ENCODE data around the gene PREX1. TPM values are rescaled to one million over a fixed set of nuclear protein-coding genes. Genes with fewer than 3 reads are reported as not detected.

Gene PREX1
- total RNA-seq, 1 donor from 2014 or later = 78.2 TPM

GRCh38 chr20:48807586-48808381 is 20.0 kb downstream of the PREX1 start:
- H3K27me3 ChIP-seq (ENCODE audit: low read depth) = peaks cover 27% of the 10 kb centered on the region
- no peaks in the 10 kb centered on the region for H3K36me3 ChIP-seq
- no peak for ATAC-seq
- peaks cover 49% of the 10 kb centered on the region for H3K4me1 ChIP-seq
- peaks cover 7% of the 10 kb centered on the region for H3K9me3 ChIP-seq
- intact Hi-C loops (cut with DNase I) = no loop called here
- no peak for DNase-seq
- H3K4me3 ChIP-seq = no peak overlapping the region
- TF ChIP-seq CTCF (IDR thresholded peaks at IDR 0.05) = no peak
- no peak overlapping the region for H3K27ac ChIP-seq

GRCh38 chr20:48807051-48807450 is 20.7 kb downstream of the PREX1 start:
- TF ChIP-seq CTCF (IDR thresholded peaks at IDR 0.05) = no peak
- Histone ChIP-seq H3K27me3 (ENCODE audit: low read depth) (peaks cover 27% of the 10 kb centered on the region), H3K4me1 (peaks cover 45% of the 10 kb centered on the region), H3K4me3 (no peak overlapping the region), H3K27ac (no peak overlapping the region), H3K36me3 (no peaks in the 10 kb centered on the region), H3K9me3 (peaks cover 7% of the 10 kb centered on the region)
- no peak for ATAC-seq
- no peak for DNase-seq
- intact Hi-C loops (cut with DNase I) = no loop called here

GRCh38 chr20:48805716-48806115 is 22.1 kb downstream of the PREX1 start:
- no peak for TF ChIP-seq CTCF (IDR thresholded peaks at IDR 0.05)
- ATAC-seq (no peak), DNase-seq (no peak)
- peaks cover 45% of the 10 kb centered on the region for H3K4me1 ChIP-seq
- peaks cover 27% of the 10 kb centered on the region for H3K27me3 ChIP-seq (ENCODE audit: low read depth)
- no peaks in the 10 kb centered on the region for H3K36me3 ChIP-seq
- peaks cover 7% of the 10 kb centered on the region for H3K9me3 ChIP-seq
- H3K4me3 ChIP-seq = no peak overlapping the region
- intact Hi-C loops (cut with DNase I) = no loop called here
- no peak overlapping the region for H3K27ac ChIP-seq

- DNase-seq (no peak), ATAC-seq (no peak)
- no peak overlapping the region for H3K27ac ChIP-seq
- TF ChIP-seq CTCF (IDR thresholded peaks at IDR 0.05) = no peak
- peaks cover 27% of the 10 kb centered on the region for H3K27me3 ChIP-seq (ENCODE audit: low read depth)
- no peaks in the 10 kb centered on the region for H3K36me3 ChIP-seq
- intact Hi-C loops (cut with DNase I) = no loop called here
- peaks cover 49% of the 10 kb centered on the region for H3K4me1 ChIP-seq
- H3K4me3 ChIP-seq = no peak overlapping the region
- peaks cover 7% of the 10 kb centered on the region for H3K9me3 ChIP-seq
These were observed 22.5 kb downstream of the PREX1 start for GRCh38 chr20:48805286-48805685.

GRCh38 chr20:48804300-48804980 is 23.4 kb downstream of the PREX1 start:
- Histone ChIP-seq H3K36me3 (no peaks in the 10 kb centered on the region), H3K4me1 (peaks cover 49% of the 10 kb centered on the region), H3K9me3 (peaks cover 7% of the 10 kb centered on the region), H3K27ac (peak overlapping the region; percentile 24), H3K4me3 (no peak overlapping the region), H3K27me3 (ENCODE audit: low read depth) (peaks cover 27% of the 10 kb centered on the region)
- TF ChIP-seq CTCF (IDR thresholded peaks at IDR 0.05) = no peak
- intact Hi-C loops (cut with DNase I) = no loop called here
- DNase-seq (no peak), ATAC-seq (no peak)

Data from lower lobe of right lung (tissue), 2 donors.